Sigmoid colon (tissue), 4 donors: ENCODE data around the gene ZNF431.

ENCODE experiments used
- CTCF ChIP-seq, 4 experiments: fragments of 450-650 bp in 3 of 4; fragments of 200-600 bp in 1 of 4; IDR thresholded peaks; one replicate each; pipeline ENCODE4 v1.5.1; 2016 to 2019; ENCODE audit warnings: antibody characterized with exemption in 4 of 4, mild to moderate bottlenecking in 3 of 4, moderate library complexity in 2 of 4
- EP300 ChIP-seq, 4 donors: sonication (generic); formaldehyde crosslinking; IDR thresholded peaks; one replicate each; pipeline ENCODE4 v1.6.1; 2017; ENCODE audit warnings: antibody characterized with exemption in 4 of 4
- POLR2A ChIP-seq, 2 donors: fragments of 450-650 bp; IDR thresholded peaks; one replicate each; pipeline ENCODE4 v1.6.1; 2016; ENCODE audit warnings: antibody characterized with exemption in 2 of 2, mild to moderate bottlenecking in 2 of 2, moderate library complexity in 2 of 2

- TF ChIP-seq POLR2A (IDR thresholded peaks at IDR 0.05) = no peak
- no peak for TF ChIP-seq CTCF (IDR thresholded peaks at IDR 0.05)
- no peak for TF ChIP-seq EP300 (IDR thresholded peaks at IDR 0.05)
Observed at GRCh38 chr19:21138130-21138529, 3.7 kb upstream of the ZNF431 start.
